SU-DHL-6 (cell line): ENCODE data around the gene ABLIM1.

Experiments
- H2AFZ ChIP-seq: fragments of 200-600 bp; sonication (generic); 2 replicates; pipeline ENCODE4 v1.6.1; 2014; ENCODE audit warnings: low read depth, mild to moderate bottlenecking, moderate library complexity, mixed read lengths, antibody characterized with exemption, low read length; ENCODE audit not compliant: severe bottlenecking
- H3F3A ChIP-seq: fragments of 200-600 bp; shearing (Covaris generic); 2 replicates; pipeline ENCODE4 v1.6.0; 2016; ENCODE audit warnings: antibody characterized with exemption, mild to moderate bottlenecking; ENCODE audit not compliant: insufficient read depth
- H3K27ac ChIP-seq: fragments of 200-600 bp; sonication (generic); 2 replicates; pipeline ENCODE4 v1.5.1; 2016; ENCODE audit warnings: low read depth, mild to moderate bottlenecking, low read length, moderate library complexity, mixed read lengths
- H3K27me3 ChIP-seq: fragments of 200-600 bp; sonication (generic), shearing (Covaris generic); 2 replicates; pipeline ENCODE4 v1.6.0; 2014; ENCODE audit warnings: mild to moderate bottlenecking, low read length
- H3K36me3 ChIP-seq: fragments of 200-600 bp; sonication (generic); 2 replicates; pipeline ENCODE4 v1.6.1; 2014; ENCODE audit warnings: mild to moderate bottlenecking, low read length, mixed read lengths
- H3K4me2 ChIP-seq: fragments of 300-600, 200-600 bp; shearing (Covaris generic), sonication (generic); 2 replicates; pipeline ENCODE4 v1.6.0; 2014; ENCODE audit warnings: low read length, low read depth, mild to moderate bottlenecking; ENCODE audit not compliant: poor library complexity, severe bottlenecking
- H3K4me3 ChIP-seq: fragments of 200-600 bp; sonication (generic); 2 replicates; pipeline ENCODE4 v1.5.1; 2014; ENCODE audit warnings: antibody characterized with exemption, low read length, mild to moderate bottlenecking, mixed read lengths; ENCODE audit not compliant: insufficient read depth, poor library complexity, severe bottlenecking
- H3K79me2 ChIP-seq: fragments of 200-600 bp; sonication (generic); 2 replicates; pipeline ENCODE4 v1.6.1; 2014; ENCODE audit warnings: mild to moderate bottlenecking, low read length, moderate library complexity; ENCODE audit not compliant: insufficient read depth
- H3K9ac ChIP-seq: fragments of 200-600 bp; sonication (generic); 2 replicates; pipeline ENCODE4 v1.7.0; 2014; ENCODE audit warnings: mild to moderate bottlenecking, low read length
- H3K9me2 ChIP-seq: fragments of 200-600 bp; sonication (generic); replicated peaks from 2 replicates; pipeline ENCODE4 v1.6.1; 2014; ENCODE audit warnings: low read length; ENCODE audit not compliant: insufficient read depth
- H3K9me3 ChIP-seq: fragments of 200-600 bp; sonication (generic); 2 replicates; pipeline ENCODE4 v1.6.1; 2014; ENCODE audit warnings: low read length, mixed read lengths; ENCODE audit not compliant: insufficient read depth
- H4K20me1 ChIP-seq: fragments of 200-600 bp; sonication (generic); 2 replicates; pipeline ENCODE4 v1.6.1; 2014; ENCODE audit warnings: low read depth, mild to moderate bottlenecking, antibody characterized with exemption, low read length, moderate library complexity, mixed read lengths
- EZH2phosphoT487 ChIP-seq: fragments of 200-600 bp; sonication (generic), shearing (Covaris generic); conservative IDR thresholded peaks from 2 replicates; pipeline ENCODE4 v1.6.1; 2018; ENCODE audit warnings: mild to moderate bottlenecking, antibody characterized with exemption, low read length, moderate library complexity, mixed read lengths
- TF ChIP-seq, protein P1 (sequence below): fragments of 200-600 bp; sonication (generic); IDR thresholded peaks from one replicate; pipeline ENCODE4 v1.5.1; 2017; ENCODE audit warnings: antibody characterized with exemption, mild to moderate bottlenecking, low read length, moderate library complexity; ENCODE audit not compliant: insufficient read depth, poor library complexity, severe bottlenecking

The ABLIM1 gene

DNA sequence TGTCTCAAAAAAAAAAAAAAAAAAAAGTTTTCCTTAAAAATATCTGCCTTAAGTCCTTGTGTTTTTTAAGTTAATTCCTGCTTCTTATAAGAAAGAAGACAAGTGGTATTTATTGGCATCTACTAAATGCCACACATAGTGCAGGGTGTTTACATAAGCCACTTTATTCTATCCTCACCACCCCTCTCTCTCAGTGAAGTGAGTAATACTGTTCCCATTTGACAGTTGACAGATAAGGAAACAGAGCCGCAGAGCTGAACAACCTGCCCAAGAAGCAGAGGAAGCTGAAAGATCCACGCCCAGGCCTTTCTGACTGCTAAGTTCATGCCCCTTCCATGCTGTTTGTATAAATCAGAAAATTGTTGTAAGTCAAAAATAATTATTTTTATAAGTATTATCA, 54.1 kb downstream of the ABLIM1 start:
- H4K20me1 ChIP-seq, result no peaks in the 10 kb centered on the region
- H3K79me2 ChIP-seq, result no peaks in the 10 kb centered on the region
- H3K9ac ChIP-seq, result no peak overlapping the region
- no peak overlapping the region for H2AFZ ChIP-seq
- H3K4me3 ChIP-seq, result no peak overlapping the region
- no peak overlapping the region for H3K27ac ChIP-seq
- H3K4me2 ChIP-seq, result no peak overlapping the region
- H3F3A ChIP-seq, result no peaks in the 10 kb centered on the region
- H3K27me3 ChIP-seq, result no peaks in the 10 kb centered on the region
- no peaks in the 10 kb centered on the region for H3K9me2 ChIP-seq
- no peaks in the 10 kb centered on the region for H3K36me3 ChIP-seq
- no peaks in the 10 kb centered on the region for H3K9me3 ChIP-seq
- TF ChIP-seq, protein P1, sequence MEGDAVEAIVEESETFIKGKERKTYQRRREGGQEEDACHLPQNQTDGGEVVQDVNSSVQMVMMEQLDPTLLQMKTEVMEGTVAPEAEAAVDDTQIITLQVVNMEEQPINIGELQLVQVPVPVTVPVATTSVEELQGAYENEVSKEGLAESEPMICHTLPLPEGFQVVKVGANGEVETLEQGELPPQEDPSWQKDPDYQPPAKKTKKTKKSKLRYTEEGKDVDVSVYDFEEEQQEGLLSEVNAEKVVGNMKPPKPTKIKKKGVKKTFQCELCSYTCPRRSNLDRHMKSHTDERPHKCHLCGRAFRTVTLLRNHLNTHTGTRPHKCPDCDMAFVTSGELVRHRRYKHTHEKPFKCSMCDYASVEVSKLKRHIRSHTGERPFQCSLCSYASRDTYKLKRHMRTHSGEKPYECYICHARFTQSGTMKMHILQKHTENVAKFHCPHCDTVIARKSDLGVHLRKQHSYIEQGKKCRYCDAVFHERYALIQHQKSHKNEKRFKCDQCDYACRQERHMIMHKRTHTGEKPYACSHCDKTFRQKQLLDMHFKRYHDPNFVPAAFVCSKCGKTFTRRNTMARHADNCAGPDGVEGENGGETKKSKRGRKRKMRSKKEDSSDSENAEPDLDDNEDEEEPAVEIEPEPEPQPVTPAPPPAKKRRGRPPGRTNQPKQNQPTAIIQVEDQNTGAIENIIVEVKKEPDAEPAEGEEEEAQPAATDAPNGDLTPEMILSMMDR, result no peak

DNA sequence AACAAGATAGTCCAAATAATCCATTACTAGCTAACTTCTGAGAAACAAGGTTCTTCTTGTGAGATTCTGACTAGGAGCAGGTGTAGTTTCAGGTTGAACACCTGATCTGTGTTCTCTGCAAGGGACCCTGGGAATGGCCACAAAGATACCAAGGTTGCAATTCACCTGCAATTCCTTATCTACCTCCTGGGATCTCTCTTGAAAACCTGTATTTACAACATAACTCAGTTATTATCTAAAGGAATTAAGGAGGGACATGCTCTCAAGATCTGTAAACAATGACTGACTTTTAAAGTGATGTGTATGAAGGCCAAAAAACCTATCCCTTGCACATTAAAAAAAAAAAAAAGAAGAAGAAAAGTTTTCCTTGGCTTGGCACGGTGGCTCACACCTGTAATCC, 54.8 kb downstream of the ABLIM1 start:
- no peaks in the 10 kb centered on the region for H3K9me3 ChIP-seq
- H3K79me2 ChIP-seq, result no peaks in the 10 kb centered on the region
- H3K27me3 ChIP-seq, result no peaks in the 10 kb centered on the region
- no peak overlapping the region for H2AFZ ChIP-seq
- no peak overlapping the region for H3K4me2 ChIP-seq
- H3K4me3 ChIP-seq, result no peak overlapping the region
- no peaks in the 10 kb centered on the region for H3K9me2 ChIP-seq
- no peaks in the 10 kb centered on the region for H4K20me1 ChIP-seq
- no peak for TF ChIP-seq EZH2phosphoT487
- TF ChIP-seq, protein P1, result no peak
- H3F3A ChIP-seq, result no peaks in the 10 kb centered on the region
- H3K36me3 ChIP-seq, result no peaks in the 10 kb centered on the region
- no peak overlapping the region for H3K27ac ChIP-seq
- no peak overlapping the region for H3K9ac ChIP-seq

DNA sequence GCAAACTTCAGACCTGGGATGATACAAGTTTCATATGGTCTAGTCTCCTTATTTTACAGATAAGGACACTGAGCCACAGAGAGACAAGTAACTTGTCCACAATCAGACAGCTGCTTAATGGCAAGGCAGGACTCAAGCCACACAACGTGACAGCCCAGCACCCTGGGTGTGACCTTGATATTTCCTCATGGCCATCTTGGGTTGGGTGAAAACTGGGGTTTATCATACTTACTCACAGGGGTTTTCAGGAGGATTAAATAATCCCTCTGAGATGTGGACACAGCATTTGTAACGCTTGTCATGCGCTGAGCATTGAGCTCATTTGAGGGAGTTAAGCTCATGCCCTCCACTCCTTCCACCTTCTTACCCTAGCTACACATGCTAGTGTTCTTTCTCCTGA, 58.0 kb downstream of the ABLIM1 start:
- Histone ChIP-seq H3K9me2 (no peaks in the 10 kb centered on the region), H3K4me2 (no peak overlapping the region), H3K4me3 (no peak overlapping the region), H3F3A (no peaks in the 10 kb centered on the region), H2AFZ (no peak overlapping the region), H3K27me3 (no peaks in the 10 kb centered on the region), H3K36me3 (no peaks in the 10 kb centered on the region), H3K9me3 (no peaks in the 10 kb centered on the region), H3K79me2 (no peaks in the 10 kb centered on the region), H4K20me1 (no peaks in the 10 kb centered on the region), H3K27ac (no peak overlapping the region), H3K9ac (no peak overlapping the region)
- TF ChIP-seq EZH2phosphoT487, result no peak
- TF ChIP-seq, protein P1, result no peak

DNA sequence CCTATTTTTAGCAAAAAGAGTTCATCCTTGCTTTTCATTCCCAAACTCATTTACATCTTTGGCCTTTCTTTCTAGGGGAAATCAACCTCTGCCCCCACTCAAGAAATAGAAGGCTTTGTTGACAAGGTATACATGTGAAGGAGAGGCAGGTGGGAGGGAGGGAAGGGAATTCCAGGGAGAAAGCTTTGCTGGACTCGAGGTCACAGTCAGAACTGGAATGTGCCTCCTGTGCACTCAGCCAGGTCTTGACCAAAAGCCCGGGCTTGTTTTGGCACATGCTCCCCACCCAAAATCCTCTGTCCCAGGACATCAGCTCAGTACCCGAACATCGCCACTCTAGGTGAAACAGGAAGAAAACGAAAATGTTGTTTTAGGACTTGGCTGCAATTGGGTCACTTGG, 61.3 kb downstream of the ABLIM1 start:
- H3K27me3 ChIP-seq, result no peaks in the 10 kb centered on the region
- no peak overlapping the region for H3K27ac ChIP-seq
- H3K36me3 ChIP-seq, result no peaks in the 10 kb centered on the region
- H3K9me2 ChIP-seq, result no peaks in the 10 kb centered on the region
- no peak overlapping the region for H2AFZ ChIP-seq
- TF ChIP-seq, protein P1, result no peak
- TF ChIP-seq EZH2phosphoT487, result no peak
- H3K9ac ChIP-seq, result no peak overlapping the region
- H3K4me2 ChIP-seq, result no peak overlapping the region
- H3K9me3 ChIP-seq, result no peaks in the 10 kb centered on the region
- H3K4me3 ChIP-seq, result no peak overlapping the region
- no peaks in the 10 kb centered on the region for H3K79me2 ChIP-seq
- no peaks in the 10 kb centered on the region for H4K20me1 ChIP-seq
- no peaks in the 10 kb centered on the region for H3F3A ChIP-seq
